ENCODE results near the gene RPS5. TPM values are rescaled to one million over a fixed set of nuclear protein-coding genes. Genes with fewer than 3 reads are reported as not detected.

Gene RPS5
- total RNA-seq, 1 experiment from 2014 or later, result 1,933 TPM

- DNase-seq (ENCODE audit: extremely low read depth, low read depth), result no peak
Observed at GRCh38 chr19:58381460-58382212, 5.4 kb upstream of the RPS5 start.

GRCh38 chr19:58382997-58383603 is 4.0 kb upstream of the RPS5 start:
- no peak for DNase-seq (ENCODE audit: extremely low read depth, low read depth)

GRCh38 chr19:58385313-58385890 is 1.7 kb upstream of the RPS5 start:
- DNase-seq (ENCODE audit: extremely low read depth, low read depth), result no peak

GRCh38 chr19:58385891-58386575 is 1.0 kb upstream of the RPS5 start:
- no peak for DNase-seq (ENCODE audit: extremely low read depth, low read depth)

- no peak for DNase-seq (ENCODE audit: extremely low read depth, low read depth)
Observed at GRCh38 chr19:58387338-58388174, 487 bp downstream of the RPS5 start.

GRCh38 chr19:58388175-58388526 is 1.1 kb downstream of the RPS5 start:
- no peak for DNase-seq (ENCODE audit: extremely low read depth, low read depth)

GRCh38 chr19:58392945-58393724 is 6.1 kb downstream of the RPS5 start:
- DNase-seq (ENCODE audit: extremely low read depth, low read depth), result no peak

GRCh38 chr19:58393725-58394033 is 6.6 kb downstream of the RPS5 start:
- DNase-seq (ENCODE audit: extremely low read depth, low read depth), result no peak

- DNase-seq (ENCODE audit: extremely low read depth, low read depth), result no peak
Observed at GRCh38 chr19:58394821-58395219, 7.8 kb downstream of the RPS5 start.

- DNase-seq (ENCODE audit: extremely low read depth, low read depth), result no peak
Observed at GRCh38 chr19:58395220-58395978, 8.3 kb downstream of the RPS5 start, which contains the start of gene RNF225. Gene RNF225 (plus strand): TSS chr19:58395656. CDS start chr19:58396090, 434 bp downstream.

GRCh38 chr19:58395979-58396627 is 9.0 kb downstream of the RPS5 start:
- no peak for DNase-seq (ENCODE audit: extremely low read depth, low read depth)

- no peak for DNase-seq (ENCODE audit: extremely low read depth, low read depth)
Observed at GRCh38 chr19:58396691-58397532, 9.8 kb downstream of the RPS5 start.

GRCh38 chr19:58397533-58398037 is 10.5 kb downstream of the RPS5 start:
- DNase-seq (ENCODE audit: extremely low read depth, low read depth), result no peak

GRCh38 chr19:58398087-58398486 is 11.0 kb downstream of the RPS5 start:
- DNase-seq (ENCODE audit: extremely low read depth, low read depth), result no peak

- no peak for DNase-seq (ENCODE audit: extremely low read depth, low read depth)
Observed at GRCh38 chr19:58398545-58398944, 11.5 kb downstream of the RPS5 start.

- no peak for DNase-seq (ENCODE audit: extremely low read depth, low read depth)
Observed at GRCh38 chr19:58399903-58400302, 12.8 kb downstream of the RPS5 start.

- DNase-seq (ENCODE audit: extremely low read depth, low read depth), result no peak
Observed at GRCh38 chr19:58400316-58400915, 13.3 kb downstream of the RPS5 start.
